ENCODE measurements around the gene KRT39.
A peak's percentile ranks its signal among the peaks of the same experiment; 100 is the strongest.
"Not testable (repeated sequence)": the region's sequence is repeated elsewhere in the genome, so short reads cannot be mapped to it uniquely, and the experiment has no call there.

Gene KRT39

DNA sequence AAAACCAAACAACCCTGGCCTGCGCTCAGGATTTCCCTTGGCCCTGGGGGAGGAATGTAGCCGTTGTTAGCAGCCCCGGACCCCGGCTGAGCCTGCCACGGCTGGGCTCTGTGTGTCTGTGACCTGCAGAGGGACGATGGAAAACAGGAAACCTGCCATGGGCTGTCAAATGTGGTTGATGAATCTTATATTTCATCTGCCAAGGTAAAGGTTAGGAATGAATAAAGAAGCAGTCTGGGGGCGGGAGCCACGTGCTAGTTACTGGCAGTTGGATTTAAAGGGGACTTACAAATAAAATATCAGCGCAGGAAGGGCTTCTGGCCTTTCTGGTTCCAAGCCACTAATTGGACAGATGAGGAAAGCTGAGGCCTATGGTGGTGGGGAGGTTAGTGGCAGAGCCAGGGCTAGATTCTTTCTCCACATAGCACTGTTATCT lies 29.3 kb downstream of the KRT39 start, which contains the start of gene KRT23:
KRT23 (minus strand) TSS at position 263 of the 436 bp plus-strand sequence. CDS start 1,043 bp downstream, outside the sequence.
- no peak for FAIRE-seq

DNA sequence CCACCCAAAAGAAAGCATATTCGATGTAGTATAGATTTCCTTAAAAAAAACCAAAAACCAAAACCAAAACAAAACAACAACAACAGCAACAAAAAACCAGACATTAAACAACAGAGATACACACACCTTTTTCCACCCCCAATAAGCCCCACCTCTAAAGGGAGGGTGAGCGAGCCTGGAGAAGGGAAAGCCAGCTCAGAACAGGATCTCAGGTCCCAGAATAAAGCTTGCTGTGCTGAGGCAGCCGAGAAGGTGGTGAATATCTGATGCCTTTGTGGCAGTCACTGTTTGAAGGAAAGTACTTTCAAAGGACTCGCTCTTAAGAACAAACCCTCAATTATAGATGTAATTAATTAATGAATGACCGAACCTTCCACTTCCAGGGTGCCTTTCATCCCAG lies 29.8 kb downstream of the KRT39 start:
- FAIRE-seq = no peak

DNA sequence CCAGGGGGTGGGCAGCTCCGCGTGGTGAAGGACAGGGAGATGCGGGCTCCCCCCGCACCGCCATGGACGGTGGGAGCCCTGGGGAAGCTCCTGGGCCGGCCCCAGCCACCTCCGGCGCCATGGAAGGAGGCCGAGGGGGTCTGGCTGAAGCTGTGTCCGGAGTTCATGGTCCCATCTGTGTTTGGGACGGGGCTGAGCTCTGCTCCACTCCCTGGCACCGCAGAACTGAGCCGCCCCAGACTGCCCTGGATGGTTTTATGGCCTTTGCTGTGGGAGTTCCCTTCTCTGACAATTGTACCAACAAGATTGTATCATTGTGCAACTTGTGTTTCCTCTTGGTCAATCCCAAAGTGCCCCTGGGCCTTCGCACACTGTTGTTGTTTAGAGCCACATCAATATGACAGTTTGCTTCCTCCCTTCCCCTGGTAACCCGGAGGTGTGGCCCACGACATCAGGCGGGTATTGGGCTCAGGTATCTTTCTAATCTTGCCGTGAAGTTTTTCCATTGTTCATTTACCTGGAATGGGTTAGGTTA lies 30.2 kb downstream of the KRT39 start:
- no peak for FAIRE-seq

DNA sequence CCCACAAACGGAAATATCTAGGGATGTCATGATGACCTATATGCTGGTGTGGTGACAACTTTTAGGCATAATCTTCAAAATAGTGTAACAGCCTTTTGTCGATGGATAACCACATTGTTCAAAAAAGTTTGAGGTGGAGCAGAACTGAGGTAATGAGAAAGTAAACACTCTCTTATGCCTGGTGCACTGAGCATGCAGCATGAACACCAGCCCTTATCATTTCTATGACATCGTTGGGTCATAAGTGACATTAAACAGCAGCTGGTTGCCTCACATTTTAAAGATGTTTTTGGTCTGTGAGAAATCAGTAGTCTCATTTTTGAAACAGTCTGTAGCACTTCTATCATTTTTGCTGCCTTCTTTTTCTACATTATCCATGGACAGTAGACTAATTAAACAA lies 31.1 kb downstream of the KRT39 start:
- no peak for FAIRE-seq

DNA sequence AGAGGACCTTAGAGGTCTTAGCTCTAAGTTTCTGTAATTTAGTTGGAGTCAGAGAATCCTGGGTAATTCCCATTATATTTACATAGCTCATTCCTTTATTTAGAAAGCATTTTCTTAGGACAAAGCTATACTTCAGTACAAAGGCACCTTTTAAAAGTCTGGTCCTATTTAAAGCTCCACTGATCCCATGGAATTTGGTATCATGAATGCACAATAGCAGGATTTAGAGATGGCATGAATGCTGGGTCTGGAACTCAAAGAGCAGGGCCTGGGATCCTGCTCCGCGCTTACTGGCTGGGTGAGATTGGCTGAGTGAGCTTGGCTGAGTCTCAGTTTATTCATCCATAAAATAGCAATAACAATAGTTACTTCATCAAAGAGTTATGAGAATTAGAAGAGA lies 34.1 kb downstream of the KRT39 start:
- FAIRE-seq = no peak

DNA sequence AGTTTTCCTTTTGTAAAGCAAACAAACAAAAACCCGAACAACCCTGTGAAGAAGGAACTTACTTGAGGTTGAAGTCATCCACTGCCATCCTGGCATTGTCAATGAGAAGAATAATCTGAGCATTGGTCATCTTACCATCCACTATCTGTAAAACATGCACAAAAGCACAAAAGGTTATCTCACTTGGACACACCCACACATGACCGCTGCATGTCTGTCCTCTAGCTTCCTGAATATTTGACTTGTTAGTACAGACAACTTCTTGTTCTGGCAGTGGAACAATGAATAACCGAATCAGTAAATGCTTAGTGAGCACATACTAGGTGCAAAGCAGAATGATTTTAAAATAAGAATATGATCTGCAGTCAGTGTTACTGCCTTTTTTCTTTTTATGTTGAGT lies 35.4 kb downstream of the KRT39 start:
- no peak for FAIRE-seq

DNA sequence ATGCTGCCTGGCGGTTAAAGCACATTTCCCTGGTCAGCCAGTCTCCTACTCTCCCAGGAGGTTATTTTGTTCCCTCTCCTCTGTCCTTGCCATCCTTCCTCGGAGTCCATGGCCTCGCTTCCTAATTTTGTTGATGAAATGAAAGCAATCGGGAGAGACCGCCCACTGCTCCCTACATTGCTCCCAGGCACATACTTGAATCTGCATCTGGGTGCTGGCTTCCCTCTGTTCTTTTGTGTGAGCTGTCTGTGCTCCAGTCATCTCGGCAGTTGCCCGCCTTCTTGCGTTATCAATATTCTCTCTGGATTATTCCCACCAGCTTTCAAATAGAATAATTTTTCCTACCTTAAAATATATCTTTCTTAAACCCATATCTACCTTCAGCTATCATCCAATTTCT lies 40.4 kb downstream of the KRT39 start:
- no peak for FAIRE-seq

DNA sequence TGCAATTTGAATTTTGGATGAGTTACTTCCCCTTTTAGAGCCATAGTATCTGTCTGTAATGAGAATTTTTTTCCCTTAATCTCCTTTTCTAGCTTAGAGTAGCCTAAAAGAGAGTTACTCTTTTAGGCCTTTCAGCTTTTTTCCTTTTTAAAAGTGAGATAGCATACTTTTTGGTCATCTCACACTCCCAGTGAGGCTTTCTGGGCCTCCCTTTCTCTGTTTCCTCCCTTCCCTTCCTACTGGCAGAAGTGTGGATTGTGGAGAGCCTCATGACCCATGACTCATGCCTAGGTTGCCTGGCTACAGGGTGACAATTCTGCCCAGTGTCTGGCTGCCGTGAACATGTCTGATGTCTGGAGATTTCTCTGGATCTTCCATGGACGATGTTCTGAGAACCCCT lies 44.5 kb downstream of the KRT39 start:
- FAIRE-seq = peak; percentile 77

DNA sequence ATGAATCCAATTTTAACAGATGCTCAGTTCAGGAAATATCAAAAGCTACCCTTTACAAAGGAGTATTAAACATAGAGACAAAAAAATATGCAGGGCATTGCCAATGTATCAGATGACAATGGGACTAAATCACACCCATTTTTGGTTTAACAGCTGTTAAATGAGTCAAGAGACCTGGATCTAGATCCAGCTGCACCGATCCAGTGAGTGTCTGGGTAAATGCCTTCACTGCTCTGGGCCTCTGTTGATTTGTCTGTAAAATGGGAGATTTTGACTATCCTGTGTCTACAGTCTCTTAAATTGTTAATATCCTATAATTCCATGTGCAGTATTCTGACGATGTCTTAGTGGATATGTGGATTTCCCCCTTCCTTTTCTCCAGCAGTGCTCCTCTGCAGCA lies 45.7 kb downstream of the KRT39 start:
- FAIRE-seq = no peak

DNA sequence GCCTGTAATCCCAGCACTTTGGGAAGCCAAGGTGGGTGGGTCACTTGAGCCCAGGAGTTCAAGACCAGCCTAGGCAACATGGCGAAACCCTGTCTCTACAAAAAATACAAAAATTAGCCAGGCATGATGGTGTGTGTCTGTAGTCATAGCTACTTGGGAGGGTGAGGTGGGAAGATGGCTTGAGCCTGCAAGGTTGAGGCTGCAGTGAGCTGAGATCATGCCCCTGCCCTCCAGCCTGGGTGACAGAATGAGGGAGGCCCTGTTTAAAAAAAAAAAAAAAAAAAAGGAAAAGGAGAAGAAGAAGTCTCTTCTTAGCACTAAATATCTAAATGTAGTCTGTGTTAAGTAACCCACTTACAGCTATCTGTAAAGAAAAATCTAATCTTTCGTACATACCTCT lies 49.6 kb downstream of the KRT39 start:
- not testable (repeated sequence) for FAIRE-seq

DNA sequence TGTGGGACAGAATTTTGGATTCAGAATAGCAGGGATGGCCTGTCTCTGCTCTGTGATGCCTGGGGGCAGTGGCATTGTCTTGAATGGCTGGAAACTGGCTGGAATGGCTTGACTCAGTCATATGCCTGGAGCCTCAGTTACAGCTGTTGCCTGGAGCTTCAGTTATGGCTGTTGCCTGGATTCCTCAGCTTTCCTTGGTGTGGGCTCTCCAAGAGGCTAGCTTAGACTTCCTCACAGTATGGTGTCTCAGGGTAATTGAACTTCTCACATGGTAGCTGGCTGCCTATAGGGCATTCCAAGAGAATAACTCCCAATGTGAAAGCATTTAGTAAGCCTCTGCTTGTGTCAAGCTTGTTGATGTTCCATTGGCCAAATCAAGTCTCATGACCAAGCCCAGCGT lies 50.4 kb downstream of the KRT39 start:
- no peak for FAIRE-seq

DNA sequence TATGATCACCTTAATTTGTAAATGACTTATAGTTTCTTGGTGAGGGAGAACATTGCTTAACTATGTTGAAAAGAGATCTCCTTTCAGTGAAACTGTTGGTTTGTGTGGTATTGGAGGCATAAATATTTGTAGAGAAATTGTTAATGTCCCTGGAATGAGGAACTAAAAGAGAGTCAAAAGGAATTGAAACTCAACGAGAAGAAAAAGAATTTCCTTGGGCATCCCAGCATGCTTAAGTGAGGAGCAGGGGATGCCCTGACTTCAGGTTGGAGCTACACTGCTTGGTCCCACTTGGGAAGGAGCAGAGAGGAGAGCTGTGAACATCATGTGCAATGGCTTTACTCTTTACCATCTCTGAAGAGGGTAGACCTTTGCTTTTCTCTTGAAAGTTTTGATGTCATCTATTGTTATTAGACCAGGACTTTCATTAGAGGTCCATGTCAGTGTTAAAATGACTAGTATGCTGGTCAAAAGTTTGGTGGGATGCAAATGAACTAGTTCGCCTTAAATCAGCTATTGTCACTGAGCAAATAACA lies 51.0 kb downstream of the KRT39 start:
- FAIRE-seq = no peak

DNA sequence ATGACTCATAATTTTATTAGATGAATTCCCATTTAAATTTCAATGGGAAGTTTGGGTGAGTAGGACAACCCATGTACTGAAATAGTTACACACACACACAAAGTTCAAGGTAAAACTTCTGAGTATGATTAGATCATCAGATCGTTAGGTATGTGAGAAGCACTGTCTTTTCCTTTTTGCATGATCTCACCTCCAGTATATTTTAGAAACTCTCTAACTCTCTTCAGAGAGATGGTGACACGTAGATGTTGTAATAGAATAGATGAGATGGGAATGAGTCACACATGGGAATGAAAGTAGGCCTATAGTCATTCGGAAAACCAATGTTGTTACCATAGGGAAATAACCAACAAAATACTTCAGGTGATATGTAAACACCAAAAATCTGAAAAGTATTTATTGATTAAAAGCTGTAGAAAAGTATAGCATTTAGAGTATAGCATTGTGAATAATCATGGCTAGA lies 51.5 kb downstream of the KRT39 start:
- no peak for FAIRE-seq

DNA sequence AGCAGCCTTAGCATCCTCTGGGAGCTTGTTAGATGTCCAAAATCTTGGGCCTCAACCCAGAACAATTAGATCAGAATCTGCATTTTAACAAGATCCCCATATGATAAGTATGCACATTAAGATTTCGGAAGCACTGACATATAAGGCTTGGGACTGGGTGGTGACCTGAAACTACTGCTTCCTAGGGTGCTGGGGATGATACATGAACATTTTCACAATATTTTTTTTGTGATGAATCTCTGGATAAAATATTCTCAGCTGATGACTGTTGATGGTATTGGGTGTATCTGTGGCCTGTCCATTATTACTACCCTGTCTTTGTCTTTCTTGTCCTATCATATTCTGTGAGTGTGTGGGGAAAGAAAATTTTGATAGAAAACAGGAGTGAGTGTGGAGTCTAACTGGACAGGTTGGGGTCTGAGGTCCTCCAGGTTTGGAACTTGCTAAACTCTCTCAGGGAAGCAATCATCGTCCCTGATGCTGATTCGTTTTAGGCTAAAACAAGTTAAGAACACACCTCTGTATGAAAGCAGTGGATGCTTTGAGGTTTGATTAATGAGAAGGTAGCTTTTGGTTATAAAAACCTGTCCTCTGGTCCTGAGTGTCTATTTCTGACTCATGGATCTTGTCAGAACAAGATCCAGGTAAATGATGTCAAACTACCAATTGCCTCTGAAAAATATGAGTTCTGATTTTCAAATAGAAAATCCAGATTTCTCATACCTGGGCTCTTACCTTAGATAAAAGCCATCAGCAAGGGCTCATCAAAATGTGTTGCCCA lies 52.5 kb downstream of the KRT39 start:
- FAIRE-seq = no peak

DNA sequence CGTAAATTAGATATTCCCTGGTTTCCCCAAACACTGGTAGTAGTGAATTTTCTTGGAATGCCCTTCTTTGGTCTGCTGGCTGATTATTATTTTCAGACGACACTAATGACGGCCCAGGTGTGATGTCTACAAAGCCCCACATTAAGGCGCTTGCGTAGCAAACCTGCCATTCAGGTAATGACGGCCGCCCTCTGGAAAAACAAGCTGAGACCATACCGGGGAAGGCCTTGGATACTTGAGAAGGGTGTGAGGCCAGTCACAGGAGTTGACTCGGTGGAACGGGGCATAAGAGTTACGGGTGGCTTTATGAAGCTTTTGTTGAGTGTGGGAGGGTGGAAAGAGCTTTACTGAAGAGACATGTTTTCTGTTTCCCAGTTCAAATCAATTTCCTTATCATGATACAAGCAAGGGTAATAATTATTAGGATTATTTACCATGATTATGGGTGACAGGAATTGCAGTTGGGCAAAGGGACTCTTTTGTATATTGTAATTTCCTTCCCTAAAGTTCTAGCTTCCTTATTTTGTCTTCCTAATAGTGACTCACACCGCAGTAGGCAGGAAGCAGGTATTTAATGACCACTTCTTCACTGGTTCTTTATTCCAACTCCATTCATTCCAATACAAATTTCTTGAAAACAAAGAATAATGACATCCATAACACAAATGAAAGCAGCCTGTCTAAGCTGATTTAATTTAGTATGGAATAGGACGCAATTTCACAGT lies 54.1 kb downstream of the KRT39 start:
- no peak for FAIRE-seq

DNA sequence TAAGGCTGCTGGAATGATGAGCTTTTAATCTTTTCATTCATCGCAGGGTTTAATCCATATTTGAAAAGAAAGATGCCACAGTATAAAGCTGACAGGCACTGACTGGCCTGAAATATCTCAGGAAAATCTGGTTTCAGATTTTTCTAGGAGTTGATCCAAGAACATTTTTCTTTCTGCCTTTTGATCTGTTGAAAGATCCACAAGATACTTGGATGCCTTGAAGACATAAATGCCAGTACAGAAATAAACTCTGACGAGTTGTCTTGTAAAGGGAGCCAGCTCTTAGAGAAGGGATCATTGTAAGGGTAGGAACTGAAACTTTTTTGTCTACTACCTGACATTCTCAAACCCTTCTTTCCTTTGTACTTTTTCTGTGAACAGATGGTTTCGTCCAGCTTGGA lies 56.3 kb downstream of the KRT39 start:
- FAIRE-seq = no peak

DNA sequence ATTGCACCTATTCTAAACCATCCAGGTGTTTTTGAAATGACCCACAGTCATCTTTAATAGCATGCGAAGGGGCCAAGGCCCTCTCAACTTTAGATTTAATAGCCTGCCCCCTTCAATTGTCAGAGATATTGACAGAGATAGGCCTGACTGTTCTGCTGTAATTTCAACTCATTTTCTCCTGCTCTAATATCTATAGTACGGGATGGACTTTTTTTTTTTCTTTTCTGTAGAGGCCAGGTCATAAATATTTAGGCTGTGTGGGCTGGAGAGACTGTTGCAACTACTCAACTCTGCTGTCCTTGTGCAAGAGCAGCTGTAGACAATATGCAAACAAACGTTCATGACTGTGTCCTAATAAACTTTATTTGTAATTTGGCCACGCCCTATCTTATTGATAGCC lies 57.0 kb downstream of the KRT39 start:
- no peak for FAIRE-seq

DNA sequence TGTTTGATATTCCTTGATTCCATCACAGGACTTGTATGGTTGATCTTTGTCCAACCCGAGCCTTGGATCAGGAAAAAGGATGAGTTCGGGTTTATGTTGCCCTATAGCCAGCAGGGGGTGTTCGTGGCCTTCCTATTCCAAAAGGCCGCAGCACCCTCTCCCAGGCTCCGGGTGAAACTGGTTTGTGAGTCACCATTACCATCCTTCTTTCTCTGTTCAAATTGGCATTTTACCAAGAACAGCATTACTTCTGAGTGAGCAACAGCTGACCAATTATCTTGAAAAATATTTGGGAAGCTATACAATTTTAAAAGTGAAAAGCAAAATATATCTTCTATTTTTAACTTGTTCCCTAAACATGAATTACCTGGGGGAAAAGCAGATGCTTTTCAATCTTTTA lies 57.4 kb downstream of the KRT39 start:
- FAIRE-seq = peak; percentile 98
